HG03342 (cell line): Measurements from ENCODE around the gene RBPJL.

Source experiments
- ATAC-seq: cut with Tn5 transposase; IDR thresholded peaks from one replicate; pipeline ENCODE4 v1.9.1; 2021; ENCODE audit warnings: mild to moderate bottlenecking, moderate library complexity; ENCODE audit not compliant: unreplicated experiment

RBPJL gene, protein sequence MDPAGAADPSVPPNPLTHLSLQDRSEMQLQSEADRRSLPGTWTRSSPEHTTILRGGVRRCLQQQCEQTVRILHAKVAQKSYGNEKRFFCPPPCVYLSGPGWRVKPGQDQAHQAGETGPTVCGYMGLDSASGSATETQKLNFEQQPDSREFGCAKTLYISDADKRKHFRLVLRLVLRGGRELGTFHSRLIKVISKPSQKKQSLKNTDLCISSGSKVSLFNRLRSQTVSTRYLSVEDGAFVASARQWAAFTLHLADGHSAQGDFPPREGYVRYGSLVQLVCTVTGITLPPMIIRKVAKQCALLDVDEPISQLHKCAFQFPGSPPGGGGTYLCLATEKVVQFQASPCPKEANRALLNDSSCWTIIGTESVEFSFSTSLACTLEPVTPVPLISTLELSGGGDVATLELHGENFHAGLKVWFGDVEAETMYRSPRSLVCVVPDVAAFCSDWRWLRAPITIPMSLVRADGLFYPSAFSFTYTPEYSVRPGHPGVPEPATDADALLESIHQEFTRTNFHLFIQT

DNA sequence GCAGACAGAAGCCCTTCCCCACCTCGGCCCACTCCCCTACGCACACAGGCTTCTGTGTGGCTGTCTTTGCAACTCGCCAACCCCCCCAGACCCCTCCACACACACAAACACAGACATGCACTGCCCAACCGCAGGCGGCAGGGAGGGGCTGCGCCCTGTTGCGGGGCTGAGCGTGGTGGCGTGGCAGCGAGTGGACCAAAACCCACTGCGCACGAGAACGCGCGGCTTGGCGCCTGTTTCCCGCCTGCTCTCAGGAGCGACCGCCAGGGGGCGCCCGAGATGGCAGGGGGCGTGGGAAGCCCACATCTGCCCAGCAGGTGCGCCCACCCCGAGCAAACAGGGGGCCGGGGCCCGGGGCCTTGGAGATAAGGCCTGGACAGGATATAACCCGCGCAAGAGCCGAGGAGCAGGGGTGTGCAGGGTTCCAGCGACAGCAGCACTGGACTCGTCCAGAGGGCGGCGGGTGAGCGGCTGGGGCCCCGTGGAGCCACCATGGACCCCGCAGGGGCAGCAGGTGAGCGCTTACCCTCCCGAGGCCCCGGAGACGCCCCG lies at the start of gene RBPJL:
RBPJL (plus strand) TSS at position 410 of the 552 bp plus-strand sequence; CDS start at position 493, 83 bp downstream.
- ATAC-seq = no peak

DNA sequence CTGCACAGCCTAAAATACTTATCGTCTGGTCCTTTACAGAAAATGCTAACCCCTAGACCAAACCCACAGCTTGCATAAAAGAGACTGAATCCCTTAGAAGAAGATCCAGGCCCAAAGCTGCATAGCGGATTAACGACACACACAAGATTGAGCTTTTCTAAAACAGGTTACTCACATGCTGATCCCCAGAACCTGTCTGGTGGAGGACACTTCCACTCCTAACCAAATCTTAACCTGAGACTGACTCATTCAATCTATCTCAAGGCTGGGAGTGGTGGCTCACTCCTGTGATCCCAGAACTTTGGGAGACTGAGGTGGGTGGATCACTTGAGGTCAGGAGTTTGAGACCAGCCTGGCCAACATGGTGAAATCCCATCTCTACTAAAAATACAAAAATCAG lies 49.5 kb upstream of the RBPJL start:
- no peak for ATAC-seq

DNA sequence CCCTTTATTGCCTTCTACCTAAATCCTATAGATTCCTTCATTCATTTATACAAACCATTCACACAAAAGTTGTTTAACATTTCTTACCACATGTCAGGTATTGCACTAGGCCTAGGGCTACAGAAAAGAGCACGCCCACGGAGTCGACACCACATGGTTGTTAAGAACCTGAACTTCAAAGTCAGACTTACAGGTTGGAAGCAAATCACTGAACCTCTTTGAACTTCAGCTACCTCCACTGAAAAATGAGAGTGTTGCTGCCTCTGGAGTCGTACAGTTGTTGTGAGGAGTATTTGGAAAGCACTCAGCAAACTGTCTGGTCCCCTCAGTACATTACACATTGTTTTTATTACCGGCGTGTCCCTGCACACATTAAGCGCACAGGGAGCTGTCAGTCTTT lies 48.9 kb upstream of the RBPJL start:
- ATAC-seq = no peak

DNA sequence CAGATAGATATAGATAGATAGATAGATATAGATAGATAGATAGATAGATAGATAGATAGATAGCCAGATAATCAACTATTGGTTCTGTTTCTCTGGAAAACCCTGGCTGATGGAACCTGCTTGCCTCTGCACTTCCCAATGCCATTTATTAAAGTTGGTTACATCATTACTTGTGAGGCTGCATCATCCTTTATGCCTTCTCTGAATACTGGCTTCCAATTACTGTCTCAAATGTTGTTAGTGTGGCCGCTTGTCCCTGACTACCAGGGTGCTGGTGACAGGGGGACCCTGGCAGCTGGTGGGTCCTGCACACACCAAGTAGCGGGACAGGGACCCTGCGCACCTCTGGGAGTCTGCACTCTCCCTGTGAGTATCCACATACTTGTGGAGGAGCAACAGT lies 48.4 kb upstream of the RBPJL start:
- ATAC-seq = no peak

DNA sequence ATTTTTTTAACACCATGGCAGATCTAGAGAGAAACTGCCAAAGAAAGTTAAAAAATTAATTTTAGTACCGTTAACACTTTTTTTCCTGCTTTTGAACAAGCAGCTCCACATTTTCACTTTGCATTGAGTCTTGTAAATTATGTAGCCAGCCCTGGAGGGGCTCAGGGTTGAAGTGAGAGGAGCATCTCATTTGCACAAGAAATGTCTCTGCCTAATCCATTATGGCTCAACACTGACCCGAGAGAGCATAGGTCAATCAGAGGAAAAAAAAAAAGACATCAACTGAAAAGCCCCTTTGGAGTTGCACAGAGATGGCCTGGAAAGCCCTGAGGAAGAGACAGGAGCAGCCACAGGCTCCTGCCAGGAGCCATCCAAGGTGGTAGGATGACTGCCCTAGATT lies 48.0 kb upstream of the RBPJL start:
- no peak for ATAC-seq

DNA sequence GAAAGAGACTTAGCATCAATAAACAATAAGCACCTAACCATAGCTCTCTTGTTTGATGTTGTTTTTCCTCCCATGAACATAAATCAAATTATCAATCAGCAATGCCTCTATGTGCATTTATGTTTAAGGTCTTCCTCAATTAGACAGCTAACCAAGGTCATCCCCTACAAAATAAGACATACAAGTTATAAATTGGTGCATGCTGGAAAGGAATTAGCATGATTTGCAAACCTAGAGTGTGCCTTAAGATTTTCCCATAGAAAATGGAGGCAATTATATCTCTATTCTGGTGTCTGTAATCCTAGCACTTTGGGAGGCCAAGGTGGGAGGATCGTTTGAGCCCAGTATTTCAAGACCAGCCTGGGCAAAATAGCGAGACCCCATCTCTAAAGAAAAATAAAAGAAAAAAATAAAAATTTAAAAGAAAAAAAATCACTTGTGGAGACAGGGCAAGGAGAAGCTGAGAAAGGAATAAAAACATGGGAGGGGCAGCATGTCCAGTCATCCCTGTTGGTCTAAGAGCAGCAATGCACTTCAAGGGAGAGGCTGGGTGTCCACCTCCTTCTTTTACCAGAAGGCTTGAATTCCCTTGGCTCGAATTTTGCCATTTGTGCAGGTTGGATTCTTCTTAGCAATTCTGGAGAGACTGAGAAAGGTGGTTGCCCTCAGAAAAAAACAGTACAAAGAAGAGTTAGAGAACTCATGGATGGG lies 42.9 kb upstream of the RBPJL start:
- ATAC-seq = no peak

DNA sequence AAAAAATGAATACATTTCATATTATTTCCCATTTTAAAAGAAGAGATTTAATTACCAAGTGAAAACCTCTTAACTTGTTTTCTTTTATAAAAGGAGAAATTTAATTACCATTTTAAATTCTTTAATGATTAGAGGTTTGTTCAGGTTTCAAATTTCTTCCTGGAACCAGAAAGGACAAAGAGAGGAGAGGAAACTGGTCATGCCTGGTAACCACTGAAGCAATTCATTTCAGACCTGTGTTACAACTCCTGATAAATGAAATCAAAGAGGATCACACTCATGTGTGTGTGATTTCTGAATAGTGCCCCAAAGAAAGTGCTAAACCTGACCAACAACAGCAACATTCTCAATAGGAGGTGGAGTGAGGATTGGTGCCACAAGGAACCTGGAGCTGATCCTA lies 39.7 kb upstream of the RBPJL start:
- no peak for ATAC-seq

DNA sequence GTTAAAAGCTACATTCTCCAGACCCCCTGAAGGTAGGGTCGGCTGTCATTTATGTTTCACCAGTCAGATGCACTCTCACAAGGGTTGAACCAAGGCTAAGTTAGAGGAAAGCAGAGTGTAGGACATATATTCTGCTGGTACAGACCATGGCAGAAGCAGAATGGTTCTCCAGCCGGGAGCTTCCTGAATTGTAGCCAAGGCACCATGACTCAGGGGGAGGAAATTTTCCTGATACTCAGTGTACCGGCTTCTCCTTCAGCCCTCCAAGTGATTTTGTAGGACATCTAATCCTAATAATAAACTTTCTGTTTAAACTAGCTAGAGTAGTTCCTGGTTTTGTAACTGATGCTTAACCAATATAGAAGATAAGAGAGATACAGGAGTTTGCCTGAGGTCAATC lies 38.1 kb upstream of the RBPJL start:
- ATAC-seq = no peak

DNA sequence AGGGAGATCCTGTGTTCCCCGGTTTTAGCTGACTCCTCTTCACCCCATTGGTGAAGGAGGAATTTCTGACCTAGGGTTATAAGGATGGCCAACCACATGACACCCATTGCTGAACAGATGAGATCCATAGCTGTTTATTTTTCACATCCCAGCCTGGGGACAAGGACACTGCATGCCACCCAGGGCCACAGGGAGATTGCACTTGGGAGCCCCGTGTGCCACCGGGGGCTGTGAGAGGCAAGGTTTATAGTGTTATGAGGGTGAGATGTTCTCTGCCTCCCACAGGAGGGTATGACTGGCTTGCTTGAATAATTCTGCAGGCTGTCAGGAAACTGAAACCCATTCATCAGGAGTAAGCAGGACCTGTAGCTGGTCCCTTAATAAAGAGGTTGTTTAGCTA lies 37.6 kb upstream of the RBPJL start:
- ATAC-seq = no peak

DNA sequence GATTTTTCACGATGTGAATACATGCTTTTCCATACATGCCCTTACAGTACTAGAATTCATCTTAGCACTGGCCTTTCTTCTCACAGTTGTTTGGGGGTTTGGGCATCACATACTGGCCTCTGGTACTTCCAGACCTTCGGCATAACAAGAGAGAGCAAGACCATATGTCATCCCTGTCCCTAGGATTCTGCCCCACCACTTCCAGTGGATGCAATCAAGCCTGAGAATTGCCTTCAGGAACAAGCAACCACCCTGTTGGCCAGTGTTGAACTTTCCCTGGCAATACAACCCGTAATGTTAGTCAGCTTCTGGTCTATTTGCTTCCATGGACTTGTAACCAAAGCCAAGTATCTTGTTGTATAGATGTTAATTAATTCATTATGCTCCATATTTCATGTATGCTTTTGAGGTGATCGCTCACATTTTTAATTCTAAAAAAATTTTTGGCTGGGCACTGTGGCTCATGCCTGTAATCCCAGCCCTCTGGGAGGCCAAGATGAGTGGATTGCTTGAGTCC lies 36.8 kb upstream of the RBPJL start:
- no peak for ATAC-seq

DNA sequence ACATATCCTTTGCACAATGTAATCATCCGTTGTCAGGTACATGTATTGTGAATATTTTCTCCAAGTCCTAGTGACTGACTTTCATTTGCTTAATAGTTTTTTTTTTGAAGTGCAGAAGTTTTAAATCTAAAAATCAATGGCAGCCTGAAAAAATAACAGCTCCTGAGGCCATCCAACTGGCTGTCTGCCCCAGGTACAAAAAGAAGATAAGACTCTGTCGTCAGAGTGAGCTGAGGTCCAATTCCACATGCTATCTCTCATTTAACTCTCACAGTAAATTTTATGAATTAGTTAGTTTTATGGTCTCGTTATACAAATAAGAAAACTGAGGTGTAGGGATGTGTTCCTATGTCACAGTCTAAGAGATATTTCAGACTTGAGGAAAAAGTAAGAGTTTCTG lies 31.3 kb upstream of the RBPJL start:
- no peak for ATAC-seq

DNA sequence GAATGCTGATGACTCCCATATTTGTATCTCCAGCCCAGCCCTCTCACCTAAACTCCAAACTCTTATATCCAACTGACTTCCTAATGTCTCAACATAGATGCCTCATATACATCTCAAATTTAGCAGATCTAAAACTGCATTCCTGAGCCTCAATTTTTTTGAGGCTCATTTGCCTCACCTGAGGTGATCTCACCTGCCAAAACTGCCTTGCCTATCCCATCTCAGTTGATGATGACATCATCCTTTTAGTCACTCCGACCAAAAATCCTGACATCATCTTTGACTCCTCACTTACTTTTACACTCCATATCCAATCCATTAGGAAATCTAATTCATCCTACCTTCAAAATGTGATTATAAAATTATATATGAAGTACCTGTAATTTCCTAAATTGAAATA lies 26.6 kb upstream of the RBPJL start:
- no peak for ATAC-seq

DNA sequence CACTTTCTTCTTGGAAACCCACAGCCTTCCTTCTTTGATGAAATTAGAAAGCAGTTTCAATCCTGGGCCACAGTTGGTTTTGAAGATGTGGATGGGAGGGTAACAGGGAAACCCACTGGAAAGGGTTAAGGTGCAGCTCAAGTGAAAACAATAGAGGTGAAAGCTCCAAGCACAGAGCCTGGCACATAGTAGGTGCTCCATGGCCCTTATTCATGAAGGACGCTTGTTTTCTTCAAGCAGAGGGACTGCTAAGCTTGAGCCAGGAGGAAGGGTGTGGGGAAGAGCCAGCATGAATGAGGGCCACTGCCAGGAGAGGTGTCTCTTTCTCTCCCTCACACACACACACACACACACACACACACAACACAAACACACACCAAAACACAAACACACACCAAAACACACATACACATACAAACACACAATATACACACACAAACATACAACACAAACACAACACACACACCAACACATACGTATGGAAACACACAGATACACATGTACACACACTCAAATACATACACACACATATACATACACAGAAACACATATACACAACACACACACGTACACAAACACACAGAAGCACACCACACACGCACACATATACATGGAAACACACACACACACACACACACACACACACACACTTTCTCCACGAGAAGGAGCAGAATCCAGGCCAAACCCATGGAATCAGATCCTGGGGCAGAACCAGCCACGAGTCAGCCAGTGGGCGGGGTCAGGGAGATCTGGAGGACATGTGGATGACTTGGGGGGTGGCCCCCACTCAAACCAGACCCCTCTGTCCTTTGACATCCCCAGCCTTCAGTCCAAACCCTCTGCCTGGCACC lies 23.7 kb upstream of the RBPJL start:
- no peak for ATAC-seq

DNA sequence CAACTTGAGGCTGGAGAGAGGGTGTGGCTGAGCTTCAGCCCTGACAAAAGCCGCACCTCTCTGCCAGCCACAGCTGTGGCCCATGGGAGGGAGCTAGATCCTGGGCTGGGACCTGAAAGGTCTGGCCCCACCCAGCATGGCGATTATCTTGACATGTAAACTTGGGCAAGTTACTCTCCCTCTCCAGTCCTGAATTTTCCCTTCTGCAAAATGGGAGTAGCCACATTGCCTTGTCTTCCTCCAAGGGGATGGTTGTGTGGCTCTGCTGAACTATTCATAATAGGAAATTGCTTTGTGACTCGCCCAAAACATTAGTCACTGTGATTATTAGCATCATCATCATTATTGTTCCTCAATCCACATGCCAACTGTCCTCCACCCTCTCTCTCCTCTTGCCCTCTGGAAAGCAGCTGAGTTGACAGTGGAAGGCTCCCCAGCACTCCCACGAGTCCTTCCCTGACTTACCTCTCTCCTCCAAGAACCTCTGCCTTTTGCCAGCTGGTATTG lies 23.0 kb upstream of the RBPJL start:
- no peak for ATAC-seq

DNA sequence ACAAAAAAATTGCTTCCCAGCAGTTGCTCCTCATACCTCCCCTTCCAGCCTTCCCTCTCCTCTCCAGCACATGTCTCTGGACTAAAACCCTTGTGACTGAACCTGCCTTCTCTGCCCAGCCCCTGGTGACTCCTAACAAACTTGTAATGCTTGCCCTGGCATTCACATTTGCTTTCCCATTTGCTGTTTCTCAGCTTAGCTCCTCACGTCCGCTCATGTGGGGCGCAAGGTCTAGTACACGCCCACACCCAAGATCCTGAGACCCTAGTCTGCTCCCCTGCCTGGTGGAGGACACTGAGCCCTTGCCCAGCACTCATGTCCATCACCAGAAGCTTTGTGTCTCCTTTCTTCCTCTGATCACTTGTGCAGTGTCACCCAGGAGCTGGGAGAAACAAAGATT lies 18.3 kb upstream of the RBPJL start:
- no peak for ATAC-seq

DNA sequence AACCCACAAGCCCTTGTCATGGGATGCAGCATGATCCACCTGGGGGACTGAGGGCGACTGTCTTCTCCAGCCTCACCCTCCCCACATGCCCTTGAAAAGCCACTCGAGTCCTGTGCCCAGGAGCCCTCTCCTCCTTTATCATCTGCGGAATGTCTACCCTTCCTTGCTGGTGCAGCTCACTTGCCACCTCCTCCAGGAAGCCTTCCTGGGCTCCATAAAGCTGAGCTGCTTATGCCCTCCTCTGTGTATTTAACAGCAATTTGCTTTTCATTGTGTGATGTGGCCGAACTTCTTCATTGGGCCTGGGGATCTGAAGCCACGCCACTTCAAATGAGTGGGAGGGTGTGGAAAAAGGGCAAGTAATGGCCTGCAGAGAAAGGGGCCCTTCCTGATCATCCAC lies 17.8 kb upstream of the RBPJL start:
- ATAC-seq = no peak

DNA sequence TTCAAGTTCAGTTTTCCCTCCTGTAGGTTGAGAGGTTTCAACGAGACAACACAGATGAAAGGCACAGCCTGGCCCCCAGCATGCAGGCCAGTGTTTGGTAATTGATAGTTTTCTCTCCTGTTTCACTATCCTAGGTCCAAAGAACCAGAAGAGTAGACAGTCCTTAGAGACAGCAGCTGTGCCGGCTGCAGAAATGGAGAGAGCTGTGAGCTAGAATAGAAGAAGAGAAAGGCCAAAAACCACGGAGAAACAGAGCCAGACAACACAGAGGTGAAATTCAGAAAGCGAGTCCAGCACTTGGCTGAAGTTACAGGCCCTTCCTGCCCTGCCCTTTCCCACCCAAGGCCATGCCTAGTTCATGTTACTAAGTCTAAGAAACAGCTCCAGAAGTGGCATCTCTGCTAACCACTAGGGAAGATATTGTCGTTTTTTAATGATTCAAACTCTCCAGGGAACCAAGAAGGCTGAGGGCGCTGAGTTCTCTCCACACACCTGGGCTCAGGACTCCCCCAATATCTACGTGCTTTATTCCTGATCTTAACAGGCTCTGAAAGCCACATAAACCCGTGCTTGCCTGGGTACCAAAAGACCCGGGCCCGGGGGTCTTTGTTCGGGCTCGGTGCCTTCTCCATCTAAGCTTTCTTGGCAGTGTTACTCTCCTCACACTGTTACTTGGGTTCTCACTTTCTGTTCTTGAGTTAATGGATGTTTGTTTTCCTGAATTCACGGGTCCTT lies 16.5 kb upstream of the RBPJL start:
- no peak for ATAC-seq

DNA sequence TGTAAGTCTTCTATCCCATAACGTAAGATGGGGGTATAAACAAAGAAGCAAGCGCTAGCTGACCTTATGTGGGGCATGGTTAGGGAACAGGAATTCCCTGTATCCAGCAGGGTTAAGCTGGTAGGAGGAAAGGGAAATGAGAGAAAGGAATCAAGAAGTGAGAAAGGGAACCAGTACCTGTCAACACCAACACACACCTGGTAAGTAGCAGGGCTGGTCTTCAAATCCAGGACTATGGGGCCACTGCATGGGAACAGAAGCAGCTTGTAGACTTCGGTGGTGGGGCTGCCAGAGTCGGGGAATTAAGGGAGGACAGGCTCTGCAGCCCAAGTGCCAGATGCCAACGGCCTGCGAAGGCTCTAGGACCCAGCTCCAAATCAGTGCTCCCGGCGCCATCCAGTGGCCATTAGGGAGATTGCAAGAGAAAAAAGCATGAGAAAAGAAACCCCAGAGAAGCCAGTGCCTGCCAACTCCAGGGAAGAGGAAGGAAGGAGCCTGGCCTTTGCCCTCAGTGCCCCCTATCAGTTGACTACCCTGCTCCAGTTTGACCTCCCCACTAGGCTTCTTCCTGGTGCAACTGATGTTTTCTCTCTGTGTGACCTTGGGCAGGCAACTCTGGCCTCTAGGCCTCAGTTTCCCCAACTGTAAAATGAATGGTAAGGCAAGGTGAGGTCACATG lies 15.8 kb upstream of the RBPJL start:
- no peak for ATAC-seq

DNA sequence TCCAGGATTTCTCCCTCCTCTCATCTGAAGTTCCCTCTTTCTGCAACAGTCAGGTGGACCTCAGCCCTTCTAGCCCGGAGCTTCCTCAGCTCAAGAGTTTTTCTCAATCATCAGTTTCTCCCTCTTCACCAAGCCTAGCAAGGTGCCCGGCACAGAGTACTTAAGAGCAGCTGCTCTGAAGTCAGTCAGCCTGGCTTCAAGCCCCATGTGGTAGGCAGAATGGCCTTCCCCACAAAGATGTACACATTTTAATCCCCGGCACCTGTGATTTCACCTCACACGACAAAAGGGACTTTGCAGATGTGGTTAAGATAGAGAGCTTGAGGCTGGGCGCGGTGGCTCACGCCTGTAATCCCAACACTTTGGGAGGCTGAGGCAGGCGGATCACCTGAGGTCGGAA lies 15.1 kb upstream of the RBPJL start:
- no peak for ATAC-seq
